Transverse colon (tissue), 4 donors: ENCODE data around the gene FBXO42.

Source experiments
- CTCF ChIP-seq, 5 experiments: fragments of 200-600 bp in 3 of 5; fragments of 450-650 bp in 2 of 5; sonication (generic) in 3 of 5; IDR thresholded peaks; 1 replicate in 2 of 5; 2 replicates in 3 of 5; pipeline ENCODE4 v1.5.1; 2016 to 2017; ENCODE audit warnings: antibody characterized with exemption in 5 of 5, inconsistent platforms in 3 of 5, mild to moderate bottlenecking in 2 of 5, moderate library complexity in 1 of 5
- EP300 ChIP-seq: sonication (generic); formaldehyde crosslinking; IDR thresholded peaks from one replicate; pipeline ENCODE4 v1.6.1; 2017; ENCODE audit warnings: antibody characterized with exemption, low read depth
- POLR2A ChIP-seq: fragments of 450-650 bp; IDR thresholded peaks from one replicate; pipeline ENCODE4 v1.6.1; 2016; ENCODE audit warnings: antibody characterized with exemption, mild to moderate bottlenecking, moderate library complexity
- POLR2AphosphoS5 ChIP-seq, 3 donors: sonication (generic); formaldehyde crosslinking; IDR thresholded peaks; one replicate each; pipeline ENCODE4 v1.6.1; 2016; ENCODE audit warnings: antibody characterized with exemption in 3 of 3

GRCh38 chr1:16226490-16227179, 125.6 kb downstream of the FBXO42 start:
- TF ChIP-seq CTCF (IDR thresholded peaks at IDR 0.05) (no peak), EP300 (no peak), POLR2A (no peak), POLR2AphosphoS5 (IDR thresholded peaks at IDR 0.05) (no peak)
